ENCODE data around the gene ANKRD12.
"Not testable (repeated sequence)": the region's sequence is repeated elsewhere in the genome, so short reads cannot be mapped to it uniquely, and the experiment has no call there.

GRCh38 chr18:9162663-9163062, 26.1 kb downstream of the ANKRD12 start:
- TF ChIP-seq, protein P1, sequence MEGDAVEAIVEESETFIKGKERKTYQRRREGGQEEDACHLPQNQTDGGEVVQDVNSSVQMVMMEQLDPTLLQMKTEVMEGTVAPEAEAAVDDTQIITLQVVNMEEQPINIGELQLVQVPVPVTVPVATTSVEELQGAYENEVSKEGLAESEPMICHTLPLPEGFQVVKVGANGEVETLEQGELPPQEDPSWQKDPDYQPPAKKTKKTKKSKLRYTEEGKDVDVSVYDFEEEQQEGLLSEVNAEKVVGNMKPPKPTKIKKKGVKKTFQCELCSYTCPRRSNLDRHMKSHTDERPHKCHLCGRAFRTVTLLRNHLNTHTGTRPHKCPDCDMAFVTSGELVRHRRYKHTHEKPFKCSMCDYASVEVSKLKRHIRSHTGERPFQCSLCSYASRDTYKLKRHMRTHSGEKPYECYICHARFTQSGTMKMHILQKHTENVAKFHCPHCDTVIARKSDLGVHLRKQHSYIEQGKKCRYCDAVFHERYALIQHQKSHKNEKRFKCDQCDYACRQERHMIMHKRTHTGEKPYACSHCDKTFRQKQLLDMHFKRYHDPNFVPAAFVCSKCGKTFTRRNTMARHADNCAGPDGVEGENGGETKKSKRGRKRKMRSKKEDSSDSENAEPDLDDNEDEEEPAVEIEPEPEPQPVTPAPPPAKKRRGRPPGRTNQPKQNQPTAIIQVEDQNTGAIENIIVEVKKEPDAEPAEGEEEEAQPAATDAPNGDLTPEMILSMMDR (IDR thresholded peaks at IDR 0.05): not testable (repeated sequence)
- TF ChIP-seq POLR2A (IDR thresholded peaks at IDR 0.05): not testable (repeated sequence)

Data from esophagus squamous epithelium (tissue), 4 donors.